Activated T-cell treated with anti-CD3 and anti-CD28 coated beads, Interleukin-2, amount 50 U/mL, for 72 hours (primary cell): ENCODE results near the gene CYP2W1. TPM values are rescaled to one million over a fixed set of nuclear protein-coding genes. Genes with fewer than 3 reads are reported as not detected.

Experiments
- total RNA-seq, 2 donors: library from RNA; stranded (reverse); gene quantifications; one replicate each; pipeline ENCODE4 v1.2.3, GENCODE V29; 2022

CYP2W1 gene
- total RNA-seq, 2 donors from 2014 or later, result not detected

Other genes with a start within 250 kb of the CYP2W1 start
- 10 to 100 TPM; 77.9 to 84.4 TPM for gene SUN1, start 150.7 kb upstream of the CYP2W1 start, total RNA-seq
- 10 to 100 TPM; 33.8 to 34.9 TPM for gene GET4, start 106.6 kb upstream of the CYP2W1 start, total RNA-seq
- 10 to 100 TPM; 11.1 to 29.4 TPM for gene ADAP1, start 28.5 kb upstream of the CYP2W1 start, total RNA-seq
- gene COX19, start 7.6 kb upstream of the CYP2W1 start, total RNA-seq, result 10 to 100 TPM; 20.8 to 28.4 TPM
- 1 to 10 TPM in 1 of 2 donors, under 1 TPM in 1; 0.91 to 2.7 TPM for gene GPR146, start 61.4 kb downstream of the CYP2W1 start, total RNA-seq
- gene GPER1, start 104.9 kb downstream of the CYP2W1 start, total RNA-seq, result under 1 TPM; 0.24 to 0.56 TPM
- 10 to 100 TPM; 62.2 to 71.3 TPM for gene ZFAND2A, start 177.0 kb downstream of the CYP2W1 start, total RNA-seq
- gene UNCX, start 249.7 kb downstream of the CYP2W1 start, total RNA-seq, result not detected